Measurements from ENCODE around the gene OPCML.

- TF ChIP-seq CTCF (conservative IDR thresholded peaks at IDR 0.05; ENCODE audit: low read depth, low read length) (no peak), EZH2 (IDR thresholded peaks at IDR 0.05; ENCODE audit: low read length, unreplicated experiment) (no peak)
These were observed 1075.5 kb downstream of the OPCML start for GRCh38 chr11:132456751-132457328.

Data from PC-3 (cell line).